ENCODE data around the gene ADO. TPM values are rescaled to one million over a fixed set of nuclear protein-coding genes. Genes with fewer than 3 reads are reported as not detected.

ADO gene
- total and polyA plus RNA-seq, 3 donors from 2014 or later: 65.9 to 93.9 (median 87.8) TPM

- intact Hi-C loops (cut with DNase I; ENCODE audit: low total_unique reads): loop anchor here (10.0 kb wide), 1 partner anchor 321 kb away; the partner anchor contains the start of gene NRBF2
- TF ChIP-seq CTCF (IDR thresholded peaks at IDR 0.05): no peak
- TF ChIP-seq POLR2A (IDR thresholded peaks at IDR 0.05): no peak
- no peak for DNase-seq
These were observed 9.5 kb downstream of the ADO start for GRCh38 chr10:62813981-62814380.

GRCh38 chr10:62814756-62815380, 10.3 kb downstream of the ADO start:
- no peak for TF ChIP-seq POLR2A (IDR thresholded peaks at IDR 0.05)
- no peak for TF ChIP-seq CTCF (IDR thresholded peaks at IDR 0.05)
- intact Hi-C loops (cut with DNase I; ENCODE audit: low total_unique reads): loop anchor here (10.0 kb wide), 1 partner anchor 320 kb away; the partner anchor contains the start of gene NRBF2
- peaks cover 8% of the 10 kb centered on the region for H3K4me1 ChIP-seq
- WGBS, 2 donors: 1 to 3% methylated on average over 21 to 46 of the region's 54 CpGs
- no peaks in the 10 kb centered on the region for H3K9me3 ChIP-seq
- no peaks in the 10 kb centered on the region for H3K27me3 ChIP-seq
- H3K27ac ChIP-seq: peak overlapping the region in 1 of 2 donors; percentile 89
- no peak for DNase-seq
- no peaks in the 10 kb centered on the region for H3K36me3 ChIP-seq (ENCODE audit: low read depth, missing control alignments)
- H3K4me3 ChIP-seq: peak overlapping the region; percentile 77 to 91

More at GRCh38 chr10:62813981-62814380, 9.5 kb downstream of the ADO start:
- Histone ChIP-seq H3K4me1 (peaks cover 8% of the 10 kb centered on the region), H3K27ac (no peak overlapping the region), H3K4me3 (no peak overlapping the region), H3K36me3 (ENCODE audit: low read depth, missing control alignments) (no peaks in the 10 kb centered on the region), H3K9me3 (no peaks in the 10 kb centered on the region), H3K27me3 (no peaks in the 10 kb centered on the region)
- 45 to 81% methylated on average over 5 of the region's 5 CpGs for WGBS, 2 donors

- no peaks in the 10 kb centered on the region for H3K27me3 ChIP-seq
These were observed 11.0 kb downstream of the ADO start for GRCh38 chr10:62815381-62816075.

GRCh38 chr10:62816076-62816330, 11.5 kb downstream of the ADO start:
- TF ChIP-seq CTCF (IDR thresholded peaks at IDR 0.05) (no peak), POLR2A (IDR thresholded peaks at IDR 0.05) (no peak)
- DNase-seq: no peak
- no peaks in the 10 kb centered on the region for H3K27me3 ChIP-seq
- H3K4me3 ChIP-seq: peak overlapping the region; percentile 77 to 91
- intact Hi-C loops (cut with DNase I; ENCODE audit: low total_unique reads): loop anchor here (10.0 kb wide), 1 partner anchor 319 kb away; the partner anchor contains the start of gene NRBF2
- no peaks in the 10 kb centered on the region for H3K36me3 ChIP-seq (ENCODE audit: low read depth, missing control alignments)
- WGBS, 2 donors: 0% methylated on average over 2 of the region's 2 CpGs
- H3K27ac ChIP-seq: peak overlapping the region; percentile 86 to 89
- H3K4me1 ChIP-seq: peaks cover 8% of the 10 kb centered on the region
- H3K9me3 ChIP-seq: no peaks in the 10 kb centered on the region

More at GRCh38 chr10:62815381-62816075, 11.0 kb downstream of the ADO start:
- Histone ChIP-seq H3K4me3 (peak overlapping the region; percentile 77 to 91), H3K27ac (peak overlapping the region in 1 of 2 donors; percentile 89), H3K36me3 (ENCODE audit: low read depth, missing control alignments) (no peaks in the 10 kb centered on the region), H3K4me1 (peaks cover 8% of the 10 kb centered on the region), H3K9me3 (no peaks in the 10 kb centered on the region)
- no peak for DNase-seq
- TF ChIP-seq POLR2A (IDR thresholded peaks at IDR 0.05) (no peak), CTCF (IDR thresholded peaks at IDR 0.05) (no peak)
- intact Hi-C loops (cut with DNase I; ENCODE audit: low total_unique reads): loop anchor here (10.0 kb wide), 1 partner anchor 319 kb away; the partner anchor contains the start of gene NRBF2
- WGBS, 2 donors: 0 to 1% methylated on average over 10 to 42 of the region's 60 CpGs

Data from testis (tissue), 3 donors.